ENCODE results near the gene NXPH4. TPM values are rescaled to one million over a fixed set of nuclear protein-coding genes. Genes with fewer than 3 reads are reported as not detected.

The NXPH4 gene
- total RNA-seq, 4 donors from 2014 or later: 7.1 to 26.0 (median 18.3) TPM

DNA sequence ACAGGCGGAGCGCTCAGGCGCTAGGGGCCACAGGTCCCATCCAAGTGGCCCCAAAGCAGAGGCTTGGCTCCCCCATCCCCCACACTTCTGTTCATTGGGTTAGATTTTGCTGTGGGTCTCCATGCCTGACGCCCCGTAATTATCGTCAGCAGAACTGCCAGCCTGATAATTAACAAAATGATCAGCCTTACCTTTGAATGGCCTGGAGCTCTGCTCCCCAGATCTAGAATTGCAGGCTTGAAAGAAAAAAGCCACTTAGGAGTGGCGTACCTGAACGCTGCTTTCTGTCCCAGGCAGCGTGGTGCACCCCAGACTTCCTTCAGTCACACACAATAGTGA, 40.5 kb upstream of the NXPH4 start:
- H3K36me3 ChIP-seq: peaks cover 56% of the 10 kb centered on the region
- H3K4me1 ChIP-seq: peaks cover 62% of the 10 kb centered on the region
- 81% methylated on average over 6 of the region's 9 CpGs for WGBS

DNA sequence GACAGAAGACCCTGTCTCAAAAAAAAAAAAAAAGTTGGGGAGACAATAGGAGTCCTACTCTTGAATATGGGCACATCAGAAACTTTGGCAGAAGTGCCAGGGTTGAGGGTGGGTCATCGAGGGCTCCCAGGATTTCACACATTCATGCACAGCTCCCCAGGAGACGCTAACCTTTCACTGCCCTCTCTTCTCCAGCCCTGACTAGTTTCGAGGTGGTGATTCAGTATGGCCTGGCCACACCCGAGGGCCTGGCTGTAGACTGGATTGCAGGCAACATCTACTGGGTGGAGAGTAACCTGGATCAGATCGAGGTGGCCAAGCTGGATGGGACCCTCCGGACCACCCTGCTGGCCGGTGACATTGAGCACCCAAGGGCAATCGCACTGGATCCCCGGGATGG, 39.7 kb upstream of the NXPH4 start:
- H3K36me3 ChIP-seq: peaks cover 58% of the 10 kb centered on the region
- H3K27me3 ChIP-seq: no peaks in the 10 kb centered on the region
- no peak overlapping the region for H3K27ac ChIP-seq
- no peak overlapping the region for H3K4me3 ChIP-seq
- H3K4me1 ChIP-seq: peaks cover 62% of the 10 kb centered on the region
- H3K9me3 ChIP-seq: no peaks in the 10 kb centered on the region
- TF ChIP-seq, protein P1, sequence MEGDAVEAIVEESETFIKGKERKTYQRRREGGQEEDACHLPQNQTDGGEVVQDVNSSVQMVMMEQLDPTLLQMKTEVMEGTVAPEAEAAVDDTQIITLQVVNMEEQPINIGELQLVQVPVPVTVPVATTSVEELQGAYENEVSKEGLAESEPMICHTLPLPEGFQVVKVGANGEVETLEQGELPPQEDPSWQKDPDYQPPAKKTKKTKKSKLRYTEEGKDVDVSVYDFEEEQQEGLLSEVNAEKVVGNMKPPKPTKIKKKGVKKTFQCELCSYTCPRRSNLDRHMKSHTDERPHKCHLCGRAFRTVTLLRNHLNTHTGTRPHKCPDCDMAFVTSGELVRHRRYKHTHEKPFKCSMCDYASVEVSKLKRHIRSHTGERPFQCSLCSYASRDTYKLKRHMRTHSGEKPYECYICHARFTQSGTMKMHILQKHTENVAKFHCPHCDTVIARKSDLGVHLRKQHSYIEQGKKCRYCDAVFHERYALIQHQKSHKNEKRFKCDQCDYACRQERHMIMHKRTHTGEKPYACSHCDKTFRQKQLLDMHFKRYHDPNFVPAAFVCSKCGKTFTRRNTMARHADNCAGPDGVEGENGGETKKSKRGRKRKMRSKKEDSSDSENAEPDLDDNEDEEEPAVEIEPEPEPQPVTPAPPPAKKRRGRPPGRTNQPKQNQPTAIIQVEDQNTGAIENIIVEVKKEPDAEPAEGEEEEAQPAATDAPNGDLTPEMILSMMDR (IDR thresholded peaks at IDR 0.05): no peak
- TF ChIP-seq POLR2AphosphoS5 (IDR thresholded peaks at IDR 0.05) (no peak), POLR2A (IDR thresholded peaks at IDR 0.05) (no peak), EP300 (IDR thresholded peaks at IDR 0.05) (no peak)
- DNase-seq (ENCODE audit: low spot score in 2 of 2): no peak
- 81% methylated on average over 4 of the region's 9 CpGs for WGBS

More for the DNA sequence above, 40.5 kb upstream of the NXPH4 start:
- no peak for DNase-seq (ENCODE audit: low spot score in 2 of 2)
- TF ChIP-seq, protein P1 (IDR thresholded peaks at IDR 0.05): no peak
- TF ChIP-seq POLR2AphosphoS5 (IDR thresholded peaks at IDR 0.05) (no peak), POLR2A (IDR thresholded peaks at IDR 0.05) (no peak), EP300 (IDR thresholded peaks at IDR 0.05) (no peak)
- Histone ChIP-seq H3K27me3 (no peaks in the 10 kb centered on the region), H3K9me3 (no peaks in the 10 kb centered on the region), H3K4me3 (no peak overlapping the region), H3K27ac (peak overlapping the region; percentile 54)

DNA sequence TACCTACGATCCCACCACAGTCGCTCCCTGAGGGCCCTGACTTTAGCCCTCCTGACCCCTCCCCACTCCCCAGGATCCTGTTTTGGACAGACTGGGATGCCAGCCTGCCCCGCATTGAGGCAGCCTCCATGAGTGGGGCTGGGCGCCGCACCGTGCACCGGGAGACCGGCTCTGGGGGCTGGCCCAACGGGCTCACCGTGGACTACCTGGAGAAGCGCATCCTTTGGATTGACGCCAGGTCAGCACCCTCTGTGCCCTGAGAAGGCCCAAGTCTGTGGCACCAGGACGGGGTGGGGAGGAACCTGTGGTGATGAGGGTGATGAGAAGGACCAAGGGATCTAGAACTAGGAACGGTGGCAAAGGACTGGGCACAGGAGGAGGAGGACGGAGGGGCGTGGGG, 39.2 kb upstream of the NXPH4 start:
- no peaks in the 10 kb centered on the region for H3K27me3 ChIP-seq
- TF ChIP-seq EP300 (IDR thresholded peaks at IDR 0.05): no peak
- no peak for TF ChIP-seq POLR2AphosphoS5 (IDR thresholded peaks at IDR 0.05)
- no peak for TF ChIP-seq POLR2A (IDR thresholded peaks at IDR 0.05)
- H3K4me1 ChIP-seq: peaks cover 61% of the 10 kb centered on the region
- 91% methylated on average over 15 of the region's 16 CpGs for WGBS
- H3K9me3 ChIP-seq: no peaks in the 10 kb centered on the region
- DNase-seq (ENCODE audit: low spot score in 2 of 2): no peak
- H3K4me3 ChIP-seq: no peak overlapping the region
- peaks cover 58% of the 10 kb centered on the region for H3K36me3 ChIP-seq
- H3K27ac ChIP-seq: no peak overlapping the region

DNA sequence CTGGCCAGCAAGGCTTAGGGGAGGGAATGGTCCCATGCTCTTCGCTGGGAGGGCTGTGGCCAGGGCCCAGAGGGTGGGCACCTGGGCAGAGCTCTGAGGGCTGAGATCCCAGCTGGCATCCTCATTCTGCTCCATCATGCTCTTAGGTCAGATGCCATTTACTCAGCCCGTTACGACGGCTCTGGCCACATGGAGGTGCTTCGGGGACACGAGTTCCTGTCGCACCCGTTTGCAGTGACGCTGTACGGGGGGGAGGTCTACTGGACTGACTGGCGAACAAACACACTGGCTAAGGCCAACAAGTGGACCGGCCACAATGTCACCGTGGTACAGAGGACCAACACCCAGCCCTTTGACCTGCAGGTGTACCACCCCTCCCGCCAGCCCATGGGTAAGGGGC, 38.4 kb upstream of the NXPH4 start:
- 96% methylated on average over 8 of the region's 14 CpGs for WGBS
- H3K27ac ChIP-seq: no peak overlapping the region
- no peak overlapping the region for H3K4me3 ChIP-seq
- no peaks in the 10 kb centered on the region for H3K27me3 ChIP-seq
- no peak for TF ChIP-seq POLR2A (IDR thresholded peaks at IDR 0.05)
- TF ChIP-seq, protein P1 (IDR thresholded peaks at IDR 0.05): no peak
- no peak for TF ChIP-seq POLR2AphosphoS5 (IDR thresholded peaks at IDR 0.05)
- no peak for TF ChIP-seq EP300 (IDR thresholded peaks at IDR 0.05)
- peaks cover 63% of the 10 kb centered on the region for H3K4me1 ChIP-seq
- H3K9me3 ChIP-seq: no peaks in the 10 kb centered on the region
- DNase-seq (ENCODE audit: low spot score in 2 of 2): no peak
- peaks cover 58% of the 10 kb centered on the region for H3K36me3 ChIP-seq

DNA sequence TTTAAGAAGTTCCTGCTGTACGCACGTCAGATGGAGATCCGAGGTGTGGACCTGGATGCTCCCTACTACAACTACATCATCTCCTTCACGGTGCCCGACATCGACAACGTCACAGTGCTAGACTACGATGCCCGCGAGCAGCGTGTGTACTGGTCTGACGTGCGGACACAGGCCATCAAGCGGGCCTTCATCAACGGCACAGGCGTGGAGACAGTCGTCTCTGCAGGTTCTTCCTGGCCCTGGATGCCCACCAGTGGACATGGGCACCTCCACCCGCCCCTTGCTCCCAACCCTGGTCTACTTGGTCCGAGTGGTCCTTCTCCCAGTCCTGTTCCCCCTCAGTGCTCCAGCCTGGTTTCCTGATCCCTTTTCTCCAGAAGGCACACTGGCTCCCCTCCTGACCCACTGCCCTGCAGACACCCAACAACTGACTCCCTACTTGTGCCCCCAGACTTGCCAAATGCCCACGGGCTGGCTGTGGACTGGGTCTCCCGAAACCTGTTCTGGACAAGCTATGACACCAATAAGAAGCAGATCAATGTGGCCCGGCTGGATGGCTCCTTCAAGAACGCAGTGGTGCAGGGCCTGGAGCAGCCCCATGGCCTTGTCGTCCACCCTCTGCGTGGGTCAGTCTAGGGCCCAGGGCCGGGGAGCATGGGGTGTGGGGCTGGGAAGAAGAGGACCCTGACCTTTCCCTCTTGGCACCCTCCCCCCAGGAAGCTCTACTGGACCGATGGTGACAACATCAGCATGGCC, 37.1 kb upstream of the NXPH4 start:
- 91% methylated on average over 19 of the region's 27 CpGs for WGBS
- no peak overlapping the region for H3K4me3 ChIP-seq
- H3K27ac ChIP-seq: no peak overlapping the region
- no peak for DNase-seq (ENCODE audit: low spot score in 2 of 2)
- no peaks in the 10 kb centered on the region for H3K9me3 ChIP-seq
- TF ChIP-seq EP300 (IDR thresholded peaks at IDR 0.05) (no peak), POLR2A (IDR thresholded peaks at IDR 0.05) (no peak), POLR2AphosphoS5 (IDR thresholded peaks at IDR 0.05) (no peak)
- TF ChIP-seq, protein P1 (IDR thresholded peaks at IDR 0.05): no peak
- H3K36me3 ChIP-seq: peaks cover 61% of the 10 kb centered on the region
- H3K4me1 ChIP-seq: peaks cover 60% of the 10 kb centered on the region
- H3K27me3 ChIP-seq: no peaks in the 10 kb centered on the region

All from suprapubic skin (tissue), 4 donors.